Stimulated activated CD4-positive, alpha-beta T cell treated with anti-CD3 and anti-CD28 coated beads, Interleukin-1b, Interleukin-23, amount 100 ng/mL, for 4 hours (primary cell): ENCODE measurements around the gene GABBR1.

Experiments used
- DNase-seq, 2 donors: peaks; one replicate each; pipeline ENCODE4 v3.0.0-alpha.2; 2020; ENCODE audit warnings: low read depth in 2 of 2

Gene GABBR1

GRCh38 chr6:29653452-29654038 lies 20.6 kb upstream of the GABBR1 start:
- peak in 1 of 2 donors; percentile 41 for DNase-seq

DNA sequence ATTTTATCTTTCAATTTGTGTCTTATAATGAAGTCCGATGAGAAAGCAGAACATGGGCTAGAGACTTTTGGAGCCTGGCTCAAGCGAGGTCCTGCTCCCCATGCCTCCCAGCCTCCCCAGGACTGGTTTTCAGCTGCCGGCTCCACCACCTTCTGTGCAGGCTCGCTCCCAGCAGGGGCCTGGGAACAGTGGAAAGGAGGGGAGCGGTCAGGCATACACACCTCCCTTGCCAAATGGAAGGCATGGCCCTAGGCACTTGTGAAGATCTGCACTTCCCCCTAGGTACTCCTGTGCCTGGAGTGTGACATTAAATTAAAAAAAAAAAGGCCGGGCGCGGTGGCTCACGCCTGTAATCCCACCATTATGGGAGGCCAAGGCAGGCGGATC lies 19.2 kb upstream of the GABBR1 start:
- no peak for DNase-seq

GRCh38 chr6:29651413-29652197 lies 18.6 kb upstream of the GABBR1 start:
- no peak for DNase-seq

- DNase-seq = peak; percentile 94 to 98
Measured at GRCh38 chr6:29649701-29650673, 17.0 kb upstream of the GABBR1 start.

DNA sequence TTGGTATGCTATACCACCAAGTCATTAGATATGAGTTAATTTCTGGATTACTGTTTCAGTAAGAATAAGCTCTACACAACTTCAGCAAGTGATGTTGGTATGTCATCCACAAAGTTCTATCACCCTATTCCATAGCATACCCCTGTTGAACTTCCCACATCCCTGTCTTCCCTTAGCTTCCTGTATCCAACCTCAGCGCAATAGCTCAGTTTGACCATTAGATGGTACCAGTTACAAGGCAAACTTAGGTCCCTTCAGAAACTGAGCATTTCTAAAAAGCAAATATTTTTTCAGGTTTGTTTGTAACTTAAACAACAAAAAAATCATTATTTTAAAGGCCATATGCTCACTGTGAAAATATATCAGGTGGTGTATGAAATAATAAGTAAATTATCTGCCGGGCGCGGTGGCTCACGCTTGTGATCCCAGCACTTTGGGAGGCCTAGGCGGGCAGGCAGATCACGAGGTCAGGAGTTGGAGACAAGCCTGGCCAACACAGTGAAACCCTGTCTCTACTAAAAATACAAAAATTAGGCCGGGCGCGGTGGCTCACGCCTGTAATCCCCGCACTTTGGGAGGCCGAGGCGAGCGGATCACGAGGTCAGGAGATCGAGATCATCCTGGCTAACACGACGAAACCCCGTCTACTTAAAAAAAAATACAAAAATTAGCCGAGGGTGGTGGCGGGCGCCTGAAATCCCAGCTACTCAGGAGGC lies 15.1 kb upstream of the GABBR1 start:
- DNase-seq = no peak

DNA sequence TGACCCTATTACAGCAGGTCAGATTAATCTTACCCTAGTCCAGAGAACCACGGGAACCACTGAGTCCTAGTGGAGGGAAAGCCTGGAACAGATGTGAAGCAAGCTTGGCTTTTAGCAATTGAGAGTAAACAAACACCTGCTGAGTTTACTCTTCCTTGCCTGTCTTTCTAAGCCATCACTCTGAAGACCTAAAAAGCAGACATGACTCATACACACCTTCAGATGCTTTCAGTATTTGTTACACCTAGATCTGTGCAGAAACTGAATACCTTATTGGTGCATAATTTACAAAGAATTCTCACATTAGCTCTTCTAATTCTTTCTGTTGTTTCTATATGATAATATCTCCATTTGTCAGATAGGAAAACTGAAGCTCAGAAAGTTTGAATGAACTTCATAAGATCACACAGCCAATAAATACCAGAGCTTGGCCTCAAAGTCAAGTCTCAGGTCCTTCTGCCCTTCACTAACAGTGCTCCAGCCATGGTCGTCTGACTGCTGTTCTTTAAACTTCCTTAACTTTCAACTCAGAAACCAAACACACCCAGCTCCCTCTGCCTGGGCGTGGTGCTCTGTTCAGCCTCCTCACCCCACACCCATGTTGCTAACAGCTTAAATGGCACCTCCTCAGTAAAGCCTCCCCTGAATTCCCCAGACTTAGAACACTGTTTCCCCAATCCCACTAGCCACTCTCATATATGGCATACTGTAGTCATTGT lies 8.6 kb upstream of the GABBR1 start:
- DNase-seq = no peak

DNA sequence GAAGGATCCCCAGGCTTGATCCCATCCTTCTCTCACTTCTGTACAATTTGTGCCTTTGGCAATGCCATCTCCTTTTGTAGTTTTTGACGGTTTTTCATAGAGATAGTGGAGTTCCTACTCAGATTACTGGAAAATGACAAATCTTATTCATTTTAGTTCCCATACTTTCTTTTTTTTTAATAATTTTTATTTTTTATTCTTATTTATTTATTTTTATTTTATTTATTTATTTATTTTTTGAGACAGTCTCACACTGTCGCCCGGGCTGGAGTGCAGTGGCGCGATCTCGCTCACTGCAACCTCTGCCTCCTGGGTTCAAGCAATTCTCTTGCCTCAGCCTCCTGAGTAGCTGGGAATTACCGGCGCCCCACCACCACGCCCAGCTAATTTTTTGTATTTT lies 4.3 kb upstream of the GABBR1 start:
- DNase-seq = no peak

- no peak for DNase-seq
Measured at GRCh38 chr6:29633534-29633905, 537 bp upstream of the GABBR1 start.

- peak; percentile 39 to 58 for DNase-seq
Measured at GRCh38 chr6:29631860-29632731, 887 bp downstream of the GABBR1 start.

- no peak for DNase-seq
Measured at GRCh38 chr6:29631209-29631810, 1.7 kb downstream of the GABBR1 start.

DNA sequence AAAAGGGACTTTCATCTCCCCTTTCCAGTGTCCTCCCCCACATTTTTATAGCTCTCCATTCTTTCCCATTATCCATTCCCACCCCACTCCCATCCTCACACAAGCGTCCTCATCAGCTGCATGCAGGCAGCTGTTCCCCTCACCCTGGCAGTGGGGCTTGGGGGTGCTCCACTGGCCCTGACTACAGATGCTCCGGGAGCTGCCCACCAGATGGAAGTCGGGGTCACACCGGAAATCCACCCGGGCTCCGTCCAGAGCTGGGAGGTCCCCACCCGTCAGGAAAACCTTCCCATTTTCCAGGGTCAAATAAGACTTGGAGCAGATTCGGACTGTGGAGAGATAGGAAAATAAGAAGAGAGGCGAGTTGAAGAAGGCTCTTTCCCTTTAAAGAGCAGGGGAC lies 2.7 kb downstream of the GABBR1 start:
- no peak for DNase-seq

- DNase-seq = no peak
Measured at GRCh38 chr6:29629571-29629970, 3.4 kb downstream of the GABBR1 start.

- peak; percentile 34 to 55 for DNase-seq
Measured at GRCh38 chr6:29628419-29629281, 4.3 kb downstream of the GABBR1 start.

DNA sequence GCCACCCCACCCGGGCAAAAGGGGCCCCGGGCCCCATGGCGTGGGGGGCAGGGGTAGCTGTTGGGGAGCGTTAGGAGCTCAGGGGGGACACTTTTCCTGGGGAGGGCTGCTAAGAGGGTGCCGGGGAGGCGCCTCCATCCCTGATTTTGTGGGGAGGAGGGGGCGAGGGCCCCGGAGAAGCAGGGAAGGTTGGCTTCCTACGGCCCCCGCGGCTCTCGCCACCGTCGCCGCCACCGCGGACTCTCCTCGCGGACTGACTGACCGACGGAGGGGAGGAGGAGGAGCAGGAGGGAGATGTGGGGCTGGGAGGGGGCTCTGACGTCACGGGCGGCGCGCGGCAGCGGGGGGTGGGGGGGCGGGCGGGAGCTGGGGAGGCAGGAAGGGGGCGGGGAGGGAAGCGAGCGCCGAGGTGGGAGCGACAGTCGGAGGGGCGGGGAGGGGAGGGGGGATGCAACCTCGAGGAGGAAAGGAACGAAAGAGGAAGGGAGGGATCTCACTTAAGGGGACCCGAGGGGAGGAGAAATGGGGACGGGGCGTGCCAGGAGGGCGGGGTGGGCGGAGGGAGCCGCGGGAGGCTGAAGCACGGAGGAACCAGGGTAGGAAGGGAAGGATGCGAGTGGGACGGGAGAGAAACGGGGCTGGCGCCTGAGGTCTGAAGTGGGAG lies 5.1 kb downstream of the GABBR1 start:
- peak; percentile 49 to 54 for DNase-seq

DNA sequence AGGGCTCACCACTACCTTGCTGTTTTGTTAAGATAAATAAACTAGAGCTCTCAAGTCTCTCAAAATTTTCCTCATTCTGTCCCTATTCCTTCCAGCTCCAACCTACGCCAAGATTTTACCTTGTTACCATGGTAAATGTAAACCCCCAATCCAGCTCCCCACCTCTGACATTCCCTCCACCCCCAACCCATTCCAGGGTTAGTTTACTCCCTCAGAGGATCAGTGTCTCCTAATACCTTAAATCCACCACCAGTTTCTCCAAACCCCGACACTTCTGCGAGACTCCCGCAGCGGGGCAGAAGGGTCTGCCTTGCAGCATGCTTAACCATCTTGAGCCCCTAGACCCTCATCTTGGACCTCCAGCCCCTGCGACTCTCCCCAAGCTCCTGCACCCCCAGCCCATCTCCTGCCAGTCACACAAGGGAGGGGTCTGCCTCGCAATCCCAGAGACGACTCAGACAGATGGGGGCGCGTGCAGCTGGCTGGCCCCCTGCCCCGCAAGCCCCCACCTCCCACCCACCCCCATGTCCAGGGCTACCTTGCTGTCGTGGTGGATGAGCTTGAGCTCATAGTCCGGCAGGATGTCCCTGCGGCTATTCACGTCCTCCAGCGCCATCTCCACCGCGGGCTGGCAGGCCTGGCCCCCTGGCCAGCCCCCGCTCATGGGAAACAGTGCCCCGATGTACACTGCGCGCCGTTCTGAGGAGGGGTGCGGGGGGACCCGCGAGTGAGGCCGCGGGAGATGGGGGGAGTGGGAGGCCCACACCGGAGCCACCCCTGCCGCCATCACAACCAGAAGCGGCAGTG lies 5.8 kb downstream of the GABBR1 start:
- no peak for DNase-seq

DNA sequence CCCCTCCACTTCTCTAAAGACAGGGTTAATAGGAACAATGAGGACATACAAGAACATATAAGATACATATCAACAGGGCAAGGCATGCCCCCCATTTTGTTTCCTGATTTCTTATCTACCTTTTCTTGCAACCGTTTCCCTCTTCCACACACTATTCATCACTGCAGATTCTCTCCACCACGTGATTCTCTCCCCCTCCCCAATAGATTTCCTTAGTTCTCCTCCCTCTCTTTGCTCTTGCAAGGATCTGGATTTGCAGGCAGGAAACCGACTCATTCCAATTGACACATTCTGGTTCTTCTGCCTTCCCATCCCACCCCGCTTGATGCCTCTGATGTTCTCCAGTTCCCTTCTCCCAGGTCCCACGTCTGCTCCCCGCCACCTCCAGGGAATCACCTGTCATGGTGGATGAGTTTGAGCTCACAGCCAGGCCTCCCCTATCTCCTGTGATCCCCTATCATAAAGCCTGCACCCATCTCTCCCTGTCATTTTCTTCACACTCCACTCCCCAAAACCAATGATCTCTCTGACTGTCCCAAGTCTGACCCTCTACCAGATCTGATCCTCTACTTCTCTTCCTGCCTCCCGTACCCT lies 7.5 kb downstream of the GABBR1 start:
- no peak for DNase-seq

- no peak for DNase-seq
Measured at GRCh38 chr6:29624520-29624961, 8.4 kb downstream of the GABBR1 start.
